ENCODE results near the gene PFDN4.

Gene PFDN4

GRCh38 chr20:54231036-54231435 lies 23.1 kb downstream of the PFDN4 start:
- WGBS = 77% methylated on average over 3 of the region's 3 CpGs
- Histone ChIP-seq H3K79me1 (replicated peaks; ENCODE audit: low read length, poor library complexity, severe bottlenecking) (no peaks in the 10 kb centered on the region), H3K27me3 (ENCODE audit: control insufficient read depth in 1 of 2, insufficient read depth in 1 of 2, low read length in 2 of 2) (no peaks in the 10 kb centered on the region), H3K9ac (ENCODE audit: low read length) (no peak overlapping the region), H3K4me3 (ENCODE audit: insufficient read depth in 1 of 2, low read depth in 1 of 2, low read length in 2 of 2) (no peak overlapping the region), H3K9me3 (ENCODE audit: control insufficient read depth, low read length) (no peaks in the 10 kb centered on the region), H2BK15ac (ENCODE audit: low read depth, poor library complexity, severe bottlenecking) (no peak overlapping the region), H2BK12ac (ENCODE audit: low read length in 2 of 2) (no peak overlapping the region), H3K23ac (ENCODE audit: low read length in 2 of 2) (no peak overlapping the region), H2AFZ (ENCODE audit: low read depth, low read length) (no peak overlapping the region), H3K4me2 (ENCODE audit: low read length, poor library complexity, severe bottlenecking) (no peak overlapping the region), H2AK5ac (ENCODE audit: low read length, severe bottlenecking) (no peak overlapping the region), H4K91ac (ENCODE audit: low read length) (no peak overlapping the region), H3K14ac (ENCODE audit: low read length in 2 of 2) (no peak overlapping the region), H3K27ac (ENCODE audit: low read length, poor library complexity, severe bottlenecking) (no peak overlapping the region), H3K4ac (ENCODE audit: low read depth in 1 of 2, low read length in 2 of 2) (no peak overlapping the region), H2BK5ac (ENCODE audit: low read depth, low read length, poor library complexity, severe bottlenecking) (no peak overlapping the region), H3K36me3 (ENCODE audit: control insufficient read depth in 1 of 2, insufficient read depth in 2 of 2, low read depth in 1 of 2, low read length in 2 of 2) (no peaks in the 10 kb centered on the region), H3K18ac (ENCODE audit: low read depth in 1 of 2, low read length in 2 of 2) (no peak overlapping the region), H2BK120ac (ENCODE audit: low read depth, low read length) (no peak overlapping the region), H4K8ac (ENCODE audit: low read length) (no peak overlapping the region), H3K4me1 (ENCODE audit: control insufficient read depth, insufficient read depth, low read depth, low read length) (no peaks in the 10 kb centered on the region)
- no peak for DNase-seq

- Histone ChIP-seq H3K18ac (ENCODE audit: low read depth in 1 of 2, low read length in 2 of 2) (no peak overlapping the region), H3K4me1 (ENCODE audit: control insufficient read depth, insufficient read depth, low read depth, low read length) (no peaks in the 10 kb centered on the region), H3K9ac (ENCODE audit: low read length) (no peak overlapping the region), H2AK5ac (ENCODE audit: low read length, severe bottlenecking) (no peak overlapping the region), H2AFZ (ENCODE audit: low read depth, low read length) (no peak overlapping the region), H2BK120ac (ENCODE audit: low read depth, low read length) (no peak overlapping the region), H3K4me2 (ENCODE audit: low read length, poor library complexity, severe bottlenecking) (no peak overlapping the region), H3K36me3 (ENCODE audit: control insufficient read depth in 1 of 2, insufficient read depth in 2 of 2, low read depth in 1 of 2, low read length in 2 of 2) (no peaks in the 10 kb centered on the region), H2BK12ac (ENCODE audit: low read length in 2 of 2) (no peak overlapping the region), H2BK15ac (ENCODE audit: low read depth, poor library complexity, severe bottlenecking) (no peak overlapping the region), H3K4ac (ENCODE audit: low read depth in 1 of 2, low read length in 2 of 2) (no peak overlapping the region), H3K27ac (ENCODE audit: low read length, poor library complexity, severe bottlenecking) (no peak overlapping the region), H3K27me3 (ENCODE audit: control insufficient read depth in 1 of 2, insufficient read depth in 1 of 2, low read length in 2 of 2) (peaks cover 0 to 6% of the 10 kb centered on the region in 2 experiments), H3K4me3 (ENCODE audit: insufficient read depth in 1 of 2, low read depth in 1 of 2, low read length in 2 of 2) (no peak overlapping the region), H4K91ac (ENCODE audit: low read length) (no peak overlapping the region), H3K14ac (ENCODE audit: low read length in 2 of 2) (no peak overlapping the region), H3K23ac (ENCODE audit: low read length in 2 of 2) (no peak overlapping the region), H4K8ac (ENCODE audit: low read length) (no peak overlapping the region), H2BK5ac (ENCODE audit: low read depth, low read length, poor library complexity, severe bottlenecking) (no peak overlapping the region), H3K9me3 (ENCODE audit: control insufficient read depth, low read length) (no peaks in the 10 kb centered on the region), H3K79me1 (replicated peaks; ENCODE audit: low read length, poor library complexity, severe bottlenecking) (no peaks in the 10 kb centered on the region)
- 65% methylated on average over 2 of the region's 2 CpGs for WGBS
- DNase-seq = no peak
These were observed 27.1 kb downstream of the PFDN4 start for GRCh38 chr20:54234991-54235390.

- no peak overlapping the region for H2BK15ac ChIP-seq (ENCODE audit: low read depth, poor library complexity, severe bottlenecking)
- H2BK12ac ChIP-seq (ENCODE audit: low read length in 2 of 2) = no peak overlapping the region
- no peak overlapping the region for H3K4me2 ChIP-seq (ENCODE audit: low read length, poor library complexity, severe bottlenecking)
- H2AK5ac ChIP-seq (ENCODE audit: low read length, severe bottlenecking) = no peak overlapping the region
- no peak overlapping the region for H2BK120ac ChIP-seq (ENCODE audit: low read depth, low read length)
- no peaks in the 10 kb centered on the region for H3K9me3 ChIP-seq (ENCODE audit: control insufficient read depth, low read length)
- no peak overlapping the region for H4K8ac ChIP-seq (ENCODE audit: low read length)
- no peak overlapping the region for H3K4me3 ChIP-seq (ENCODE audit: insufficient read depth in 1 of 2, low read depth in 1 of 2, low read length in 2 of 2)
- no peaks in the 10 kb centered on the region for H3K79me1 ChIP-seq (replicated peaks; ENCODE audit: low read length, poor library complexity, severe bottlenecking)
- H3K4ac ChIP-seq (ENCODE audit: low read depth in 1 of 2, low read length in 2 of 2) = no peak overlapping the region
- H3K14ac ChIP-seq (ENCODE audit: low read length in 2 of 2) = no peak overlapping the region
- H3K9ac ChIP-seq (ENCODE audit: low read length) = no peak overlapping the region
- H3K27me3 ChIP-seq (ENCODE audit: control insufficient read depth in 1 of 2, insufficient read depth in 1 of 2, low read length in 2 of 2) = peaks cover 0 to 6% of the 10 kb centered on the region in 2 experiments
- no peaks in the 10 kb centered on the region for H3K4me1 ChIP-seq (ENCODE audit: control insufficient read depth, insufficient read depth, low read depth, low read length)
- H3K18ac ChIP-seq (ENCODE audit: low read depth in 1 of 2, low read length in 2 of 2) = no peak overlapping the region
- H2AFZ ChIP-seq (ENCODE audit: low read depth, low read length) = no peak overlapping the region
- no peak overlapping the region for H3K27ac ChIP-seq (ENCODE audit: low read length, poor library complexity, severe bottlenecking)
- no peak for DNase-seq
- H4K91ac ChIP-seq (ENCODE audit: low read length) = no peak overlapping the region
- no peaks in the 10 kb centered on the region for H3K36me3 ChIP-seq (ENCODE audit: control insufficient read depth in 1 of 2, insufficient read depth in 2 of 2, low read depth in 1 of 2, low read length in 2 of 2)
- WGBS = 73% methylated on average over 8 of the region's 12 CpGs
- H3K23ac ChIP-seq (ENCODE audit: low read length in 2 of 2) = no peak overlapping the region
- H2BK5ac ChIP-seq (ENCODE audit: low read depth, low read length, poor library complexity, severe bottlenecking) = no peak overlapping the region
These were observed 29.4 kb downstream of the PFDN4 start for GRCh38 chr20:54237116-54237943.

GRCh38 chr20:54244113-54244512 lies 36.2 kb downstream of the PFDN4 start:
- no peaks in the 10 kb centered on the region for H3K79me1 ChIP-seq (replicated peaks; ENCODE audit: low read length, poor library complexity, severe bottlenecking)
- H3K36me3 ChIP-seq (ENCODE audit: control insufficient read depth in 1 of 2, insufficient read depth in 2 of 2, low read depth in 1 of 2, low read length in 2 of 2) = no peaks in the 10 kb centered on the region
- H3K9me3 ChIP-seq (ENCODE audit: control insufficient read depth, low read length) = no peaks in the 10 kb centered on the region
- no peak overlapping the region for H3K23ac ChIP-seq (ENCODE audit: low read length in 2 of 2)
- H3K4me2 ChIP-seq (ENCODE audit: low read length, poor library complexity, severe bottlenecking) = no peak overlapping the region
- no peak overlapping the region for H3K18ac ChIP-seq (ENCODE audit: low read depth in 1 of 2, low read length in 2 of 2)
- no peak overlapping the region for H2BK15ac ChIP-seq (ENCODE audit: low read depth, poor library complexity, severe bottlenecking)
- H3K27ac ChIP-seq (ENCODE audit: low read length, poor library complexity, severe bottlenecking) = no peak overlapping the region
- no peak overlapping the region for H2AK5ac ChIP-seq (ENCODE audit: low read length, severe bottlenecking)
- H3K4me1 ChIP-seq (ENCODE audit: control insufficient read depth, insufficient read depth, low read depth, low read length) = no peaks in the 10 kb centered on the region
- H2BK5ac ChIP-seq (ENCODE audit: low read depth, low read length, poor library complexity, severe bottlenecking) = no peak overlapping the region
- no peak for DNase-seq
- 75% methylated on average over 4 of the region's 4 CpGs for WGBS
- H4K8ac ChIP-seq (ENCODE audit: low read length) = no peak overlapping the region
- no peak overlapping the region for H2BK12ac ChIP-seq (ENCODE audit: low read length in 2 of 2)
- no peak overlapping the region for H4K91ac ChIP-seq (ENCODE audit: low read length)
- no peak overlapping the region for H3K4me3 ChIP-seq (ENCODE audit: insufficient read depth in 1 of 2, low read depth in 1 of 2, low read length in 2 of 2)
- no peak overlapping the region for H2BK120ac ChIP-seq (ENCODE audit: low read depth, low read length)
- no peak overlapping the region for H3K4ac ChIP-seq (ENCODE audit: low read depth in 1 of 2, low read length in 2 of 2)
- H3K27me3 ChIP-seq (ENCODE audit: control insufficient read depth in 1 of 2, insufficient read depth in 1 of 2, low read length in 2 of 2) = no peaks in the 10 kb centered on the region
- H2AFZ ChIP-seq (ENCODE audit: low read depth, low read length) = no peak overlapping the region
- no peak overlapping the region for H3K9ac ChIP-seq (ENCODE audit: low read length)
- H3K14ac ChIP-seq (ENCODE audit: low read length in 2 of 2) = no peak overlapping the region

Data from mesenchymal stem cell (in vitro differentiated cells and primary cell).